GM12864 (cell line): ENCODE results near the gene EXOC6.
A peak's percentile ranks its signal among the peaks of the same experiment; 100 is the strongest.

Experiments used
- DNase-seq: peaks from one replicate; pipeline ENCODE4 v3.0.0-alpha.2; 2011; ENCODE audit warnings: low read depth
- H3K4me3 ChIP-seq: 2 replicates; pipeline ENCODE4 v1.5.1; 2011; ENCODE audit warnings: mild to moderate bottlenecking, low read depth, low read length, control low read depth
- TF ChIP-seq, protein P1 (sequence below): IDR thresholded peaks from 2 replicates; pipeline ENCODE4 v1.5.1; 2011; ENCODE audit warnings: low read depth, mild to moderate bottlenecking, moderate library complexity, low read length, control low read depth, inconsistent platforms; ENCODE audit errors: missing control alignments

EXOC6 gene

DNA sequence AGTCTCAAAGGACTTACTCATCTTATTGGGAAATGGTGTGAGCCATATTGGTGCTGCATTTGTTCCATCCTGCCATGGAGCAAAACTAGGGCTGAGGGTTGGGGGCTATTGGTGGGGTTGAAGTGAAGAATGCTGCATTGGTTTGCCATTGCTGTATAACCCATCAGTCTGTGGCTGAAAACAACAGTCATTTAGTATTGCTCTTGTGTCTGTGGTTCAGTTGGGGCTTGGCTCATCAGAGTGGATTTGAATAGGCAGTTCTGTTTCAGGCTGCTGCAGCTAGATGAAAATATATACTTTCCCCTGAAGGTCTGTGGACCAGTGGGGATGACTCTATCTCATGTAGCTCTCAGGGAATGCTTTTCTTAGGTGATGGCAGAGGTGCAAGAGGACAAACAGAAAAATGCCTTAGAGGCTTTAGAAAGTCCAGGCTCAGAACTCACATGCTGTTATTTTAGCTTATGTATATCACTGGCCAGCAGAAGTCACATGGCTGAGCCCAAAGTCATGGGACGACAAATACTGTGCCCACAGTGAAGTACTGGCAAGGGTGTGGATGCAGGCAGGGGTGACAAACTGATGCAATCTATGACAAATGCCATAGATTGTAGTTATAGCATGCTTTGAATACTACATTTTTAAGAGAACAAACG is 15.2 kb upstream of the EXOC6 start:
- TF ChIP-seq, protein P1, sequence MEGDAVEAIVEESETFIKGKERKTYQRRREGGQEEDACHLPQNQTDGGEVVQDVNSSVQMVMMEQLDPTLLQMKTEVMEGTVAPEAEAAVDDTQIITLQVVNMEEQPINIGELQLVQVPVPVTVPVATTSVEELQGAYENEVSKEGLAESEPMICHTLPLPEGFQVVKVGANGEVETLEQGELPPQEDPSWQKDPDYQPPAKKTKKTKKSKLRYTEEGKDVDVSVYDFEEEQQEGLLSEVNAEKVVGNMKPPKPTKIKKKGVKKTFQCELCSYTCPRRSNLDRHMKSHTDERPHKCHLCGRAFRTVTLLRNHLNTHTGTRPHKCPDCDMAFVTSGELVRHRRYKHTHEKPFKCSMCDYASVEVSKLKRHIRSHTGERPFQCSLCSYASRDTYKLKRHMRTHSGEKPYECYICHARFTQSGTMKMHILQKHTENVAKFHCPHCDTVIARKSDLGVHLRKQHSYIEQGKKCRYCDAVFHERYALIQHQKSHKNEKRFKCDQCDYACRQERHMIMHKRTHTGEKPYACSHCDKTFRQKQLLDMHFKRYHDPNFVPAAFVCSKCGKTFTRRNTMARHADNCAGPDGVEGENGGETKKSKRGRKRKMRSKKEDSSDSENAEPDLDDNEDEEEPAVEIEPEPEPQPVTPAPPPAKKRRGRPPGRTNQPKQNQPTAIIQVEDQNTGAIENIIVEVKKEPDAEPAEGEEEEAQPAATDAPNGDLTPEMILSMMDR: no peak
- no peak for DNase-seq
- H3K4me3 ChIP-seq: no peak overlapping the region

GRCh38 chr10:92834331-92834730 is 14.0 kb upstream of the EXOC6 start:
- no peak for DNase-seq
- TF ChIP-seq, protein P1: no peak
- H3K4me3 ChIP-seq: no peak overlapping the region

DNA sequence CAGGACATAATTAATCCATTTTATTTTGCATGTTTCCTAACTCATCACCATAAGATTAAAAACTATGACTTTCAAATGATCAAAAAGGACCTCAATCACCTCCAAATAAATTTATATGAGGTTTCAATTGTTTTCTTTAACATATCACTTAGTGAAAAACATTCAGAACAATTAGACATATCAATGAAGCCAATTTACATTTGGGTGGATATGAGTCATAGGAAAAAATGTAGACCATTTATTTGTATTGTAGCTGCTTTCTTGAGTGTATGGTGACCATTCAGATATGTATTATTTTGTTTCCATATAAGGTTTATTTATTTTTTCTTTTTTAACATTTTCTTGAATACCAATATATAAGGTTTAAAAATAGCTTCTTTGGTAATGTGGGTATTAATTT is 13.3 kb upstream of the EXOC6 start:
- TF ChIP-seq, protein P1: no peak
- DNase-seq: no peak

DNA sequence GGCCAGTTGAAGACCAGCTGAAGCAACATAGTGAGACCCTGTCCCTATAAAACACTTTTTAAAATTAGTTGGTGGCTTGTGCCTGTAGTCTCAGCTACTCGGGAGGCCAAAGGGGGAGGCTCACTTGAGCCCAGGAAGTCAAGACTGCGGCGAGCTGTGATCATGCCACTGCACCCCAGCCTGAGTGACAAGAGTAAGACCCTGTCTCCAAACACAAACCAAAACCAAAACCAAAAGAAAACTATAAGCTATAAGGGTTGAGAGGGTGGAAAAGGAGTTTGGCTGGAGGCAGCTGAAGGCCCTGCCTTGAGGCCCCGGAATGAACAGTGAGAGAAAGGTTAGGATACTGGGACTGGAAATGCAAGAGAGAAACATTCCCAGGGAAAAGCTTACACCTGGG is 10.9 kb upstream of the EXOC6 start:
- no peak for DNase-seq
- TF ChIP-seq, protein P1: no peak
- no peak overlapping the region for H3K4me3 ChIP-seq

More for the DNA sequence above, 13.3 kb upstream of the EXOC6 start:
- H3K4me3 ChIP-seq: no peak overlapping the region

DNA sequence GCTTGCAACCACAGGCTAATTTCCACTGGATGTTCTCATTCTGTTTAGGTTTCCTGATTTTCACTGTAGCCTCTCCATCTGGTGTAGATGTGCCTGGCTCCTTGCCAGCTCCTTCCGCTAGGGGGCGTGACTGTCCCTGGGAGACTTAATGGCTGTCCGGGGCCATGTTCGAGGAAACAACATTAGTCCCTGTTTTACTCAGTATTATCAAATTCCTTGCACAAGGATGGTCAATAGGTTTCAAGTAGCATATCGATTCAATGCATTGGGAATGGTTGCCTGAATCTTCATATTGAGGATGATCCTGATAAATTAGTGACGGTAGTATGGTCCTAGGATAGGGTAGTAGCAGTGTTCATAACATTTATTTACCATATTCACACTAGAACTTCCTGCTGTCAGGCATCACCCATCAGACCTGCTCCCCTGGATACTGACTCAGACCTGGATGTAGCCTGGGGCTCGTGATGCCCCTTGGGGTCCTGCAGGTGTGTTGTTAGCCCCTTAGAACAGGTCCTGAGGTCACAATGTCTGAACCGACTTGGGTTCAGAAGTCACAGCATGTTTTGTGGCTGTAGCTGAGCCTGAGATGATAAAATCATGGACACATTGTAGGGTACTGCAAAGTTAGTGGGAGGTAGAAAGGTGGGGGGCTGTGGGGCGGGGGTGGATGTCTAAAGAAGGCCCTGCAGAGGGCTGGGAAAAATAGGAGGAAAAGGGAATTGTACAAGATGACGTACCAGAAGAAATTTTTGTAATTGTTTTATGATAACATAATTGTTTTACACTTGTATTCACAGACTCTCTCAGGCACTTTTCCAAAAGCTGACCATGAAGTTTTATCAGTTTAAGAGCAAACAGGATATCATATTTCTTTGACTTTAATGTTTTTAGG is 8.9 kb upstream of the EXOC6 start:
- TF ChIP-seq, protein P1: peak; percentile 76
- DNase-seq: no peak
- H3K4me3 ChIP-seq: no peak overlapping the region

- DNase-seq: no peak
- H3K4me3 ChIP-seq: no peak overlapping the region
- TF ChIP-seq, protein P1: peak; percentile 25
Observed at GRCh38 chr10:92844746-92845145, 3.6 kb upstream of the EXOC6 start.

GRCh38 chr10:92845921-92846320 is 2.4 kb upstream of the EXOC6 start:
- DNase-seq: no peak
- TF ChIP-seq, protein P1: no peak
- no peak overlapping the region for H3K4me3 ChIP-seq
